Central memory CD4-positive, alpha-beta T cell (primary cell): ENCODE results near the gene PRAC2.
"Not testable (repeated sequence)": the region's sequence is repeated elsewhere in the genome, so short reads cannot be mapped to it uniquely, and the experiment has no call there.

Experiments
- DNase-seq: peaks from one replicate; pipeline ENCODE4 v3.0.0; 2022
- total RNA-seq, 3 experiments: gene quantifications; one replicate each; lab custom pipeline; 2026; lab: John Stamatoyannopoulos, UW

PRAC2 gene
- total RNA-seq = 0 reads per million in 3 experiments

- no peak for DNase-seq
Observed at GRCh38 chr17:48722915-48723422, at the start of gene PRAC2. Gene PRAC2 (plus strand): TSS chr17:48723185. CDS start chr17:48724411, 1,226 bp downstream.

DNA sequence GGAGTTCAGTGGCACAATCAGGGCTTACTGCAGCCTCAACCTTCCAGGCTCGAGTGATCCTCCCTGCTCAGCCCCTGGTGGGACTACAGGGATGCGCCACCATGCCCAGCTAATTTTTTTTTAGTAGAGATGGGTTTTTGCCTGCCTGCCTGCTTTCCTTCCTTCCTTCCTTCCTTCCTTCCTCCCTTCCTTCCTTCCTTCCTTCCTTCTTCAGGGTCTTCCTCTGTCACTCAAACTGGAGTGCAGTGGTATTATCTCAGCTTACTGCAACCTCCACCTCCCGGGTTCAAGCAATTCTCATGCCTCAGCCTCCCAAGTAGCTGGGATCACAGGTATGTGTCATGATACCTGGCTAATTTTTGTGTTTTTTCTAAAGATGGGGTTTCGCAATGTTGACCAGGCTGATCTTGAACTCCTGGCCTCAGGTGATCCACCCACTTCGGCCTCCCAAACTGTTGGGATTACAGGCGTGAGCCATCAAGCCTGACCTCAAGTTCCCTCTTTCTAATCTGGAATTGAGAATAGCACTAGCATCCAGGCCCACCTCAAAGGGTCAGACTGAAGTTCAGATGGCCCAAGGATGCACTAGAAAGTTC is 45.9 kb upstream of the PRAC2 start:
- DNase-seq = no peak

- DNase-seq = peak; percentile 58
Observed at GRCh38 chr17:48678141-48678971, 44.6 kb upstream of the PRAC2 start.

- DNase-seq = no peak
Observed at GRCh38 chr17:48679385-48680096, 43.4 kb upstream of the PRAC2 start.

- no peak for DNase-seq
Observed at GRCh38 chr17:48681609-48682008, 41.4 kb upstream of the PRAC2 start.

GRCh38 chr17:48690655-48691054 is 32.3 kb upstream of the PRAC2 start:
- no peak for DNase-seq

- no peak for DNase-seq
Observed at GRCh38 chr17:48692049-48692448, 30.9 kb upstream of the PRAC2 start.

DNA sequence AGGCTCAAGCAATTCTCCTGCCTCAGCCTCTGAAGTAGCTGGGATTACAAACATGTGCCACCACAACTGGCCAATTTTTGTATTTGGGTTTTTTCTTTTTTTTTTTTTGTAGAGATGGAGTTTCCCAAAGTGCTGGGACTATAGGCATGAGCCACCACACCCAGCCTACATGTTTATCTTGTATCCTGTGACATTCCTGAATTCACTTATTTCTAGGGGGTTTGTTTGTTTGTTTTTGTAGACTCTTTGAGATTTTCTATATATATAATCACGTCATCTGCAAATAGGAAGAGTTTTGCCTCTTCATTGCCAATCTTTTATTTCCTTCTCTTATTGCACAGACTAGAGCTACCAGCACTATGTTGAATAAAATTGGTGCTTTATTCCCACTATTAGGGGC is 29.8 kb upstream of the PRAC2 start:
- no peak for DNase-seq

DNA sequence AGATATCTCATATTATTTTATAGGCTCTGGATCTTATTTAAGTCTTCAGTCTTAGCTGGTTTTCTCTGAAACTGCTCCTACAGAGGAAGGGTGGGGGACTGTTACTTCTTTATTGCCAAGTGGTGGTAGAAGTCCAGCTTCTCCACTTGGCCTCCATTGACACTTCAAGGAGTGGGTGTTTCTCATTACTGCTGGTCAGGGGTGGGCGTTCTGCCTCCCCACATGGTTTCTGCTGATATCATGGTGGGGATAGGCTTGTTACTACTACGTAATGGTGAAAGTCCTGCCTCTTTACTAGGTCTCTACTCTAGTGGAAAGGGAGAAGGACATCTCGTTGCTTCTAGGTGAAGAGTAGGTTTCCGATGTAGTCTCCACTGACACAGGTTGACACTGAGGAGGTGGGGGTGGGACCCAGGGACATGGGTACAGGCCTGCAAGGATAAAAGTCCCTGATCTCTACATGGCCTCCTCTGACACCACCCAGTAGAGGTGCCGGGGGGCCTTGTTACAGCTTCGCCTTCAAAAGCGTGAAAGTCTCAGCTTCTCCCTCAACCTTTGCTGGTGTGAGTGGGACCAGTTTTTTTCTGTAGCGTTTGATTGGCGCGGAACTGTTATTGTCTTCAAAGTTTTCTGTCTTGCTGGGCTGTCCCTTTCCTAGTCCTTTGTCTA is 21.0 kb upstream of the PRAC2 start:
- no peak for DNase-seq

- DNase-seq = no peak
Observed at GRCh38 chr17:48704361-48705248, 18.4 kb upstream of the PRAC2 start.

GRCh38 chr17:48711128-48711527 is 11.9 kb upstream of the PRAC2 start:
- no peak for DNase-seq

DNA sequence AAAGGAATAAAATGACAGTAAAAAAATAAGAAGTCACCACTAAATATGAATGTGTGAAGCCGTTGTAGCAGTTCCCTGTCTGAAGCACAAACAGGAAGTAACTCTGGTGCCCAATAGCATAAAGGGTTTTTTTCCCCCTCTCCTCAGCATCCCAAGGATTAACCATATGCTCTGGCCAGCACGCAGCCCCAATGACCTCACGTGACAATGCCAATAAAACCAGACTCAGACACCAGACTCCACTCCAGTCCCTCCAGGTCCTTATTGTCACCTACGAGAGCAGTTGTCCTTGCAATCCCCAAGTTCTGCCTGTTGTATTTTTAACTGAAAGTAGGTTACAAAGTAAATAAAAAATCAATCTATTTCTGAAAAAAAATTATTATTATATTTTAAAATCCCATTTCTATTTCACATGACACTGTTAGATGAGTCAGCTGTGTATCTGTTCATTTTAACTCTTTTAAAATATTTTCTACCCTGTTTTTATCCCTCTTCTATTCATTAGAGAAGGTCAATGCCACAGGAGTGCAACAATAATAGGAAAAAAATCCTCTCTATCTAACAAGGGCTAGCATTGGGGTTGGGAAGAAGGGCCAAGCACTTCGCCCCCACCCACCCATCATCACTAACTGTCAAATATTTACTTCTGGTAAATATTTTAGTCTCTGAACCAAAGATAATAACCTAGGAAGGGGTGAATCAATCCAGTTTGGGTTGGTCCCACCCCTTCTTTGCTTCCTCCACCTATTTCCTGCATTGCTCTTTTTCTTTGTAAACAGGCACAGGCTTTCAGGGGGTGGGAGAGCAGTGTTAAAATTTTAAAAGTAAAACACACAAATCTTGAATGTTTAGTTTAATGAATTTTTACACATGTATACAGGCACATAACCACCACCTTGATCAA is 7.2 kb upstream of the PRAC2 start:
- no peak for DNase-seq

GRCh38 chr17:48716549-48716948 is 6.4 kb upstream of the PRAC2 start:
- DNase-seq = not testable (repeated sequence)

- DNase-seq = no peak
Observed at GRCh38 chr17:48717367-48718226, 5.4 kb upstream of the PRAC2 start.

- no peak for DNase-seq
Observed at GRCh38 chr17:48718227-48718760, 4.7 kb upstream of the PRAC2 start.

DNA sequence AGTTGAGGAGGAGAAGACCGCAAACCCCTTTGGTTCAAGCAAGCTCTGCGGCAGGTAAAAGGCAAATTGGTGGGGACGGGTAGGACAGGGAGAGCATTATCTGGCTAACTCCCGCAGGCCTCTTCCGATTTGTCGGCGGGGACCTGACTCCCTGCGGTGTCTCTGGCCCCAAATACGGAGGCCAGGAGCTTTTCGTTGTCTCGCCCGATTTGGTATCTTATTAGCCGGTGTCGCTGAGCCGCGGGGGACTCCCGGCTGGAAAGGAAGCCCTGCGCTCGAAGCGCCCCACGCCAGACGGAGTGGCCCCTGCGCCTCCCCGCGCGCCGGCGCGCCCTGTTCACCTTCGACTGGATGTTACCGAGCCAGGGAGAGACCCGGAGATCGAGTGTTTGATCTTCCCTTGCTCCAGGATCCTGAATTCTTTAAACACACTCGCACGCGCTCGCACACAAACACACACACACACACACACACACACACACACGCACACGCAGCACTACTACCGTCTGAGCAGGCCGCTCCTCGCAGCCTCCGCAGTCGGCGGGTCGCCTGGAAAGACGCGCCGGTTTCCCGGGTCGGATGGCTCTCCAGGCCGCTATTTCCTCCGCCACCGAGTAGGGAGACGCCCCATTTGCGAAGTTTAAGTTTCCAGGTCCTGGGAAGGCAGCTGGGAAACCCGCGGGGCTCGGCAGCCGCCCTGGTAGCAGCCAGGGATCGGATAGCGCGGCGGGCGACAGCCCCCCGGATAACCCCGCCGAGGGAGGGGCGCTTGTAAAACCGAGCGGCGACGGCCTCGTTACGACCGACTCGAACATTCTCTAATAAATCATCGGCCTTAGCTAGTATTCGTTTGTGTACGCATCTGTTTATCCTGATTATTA is 4.0 kb upstream of the PRAC2 start:
- no peak for DNase-seq

GRCh38 chr17:48719642-48720265 is 3.2 kb upstream of the PRAC2 start:
- no peak for DNase-seq
